HUES48 (cell line): Measurements from ENCODE around the gene MED12.

Source experiments
- H3K27ac ChIP-seq: one replicate; pipeline ENCODE4 v1.7.0; 2013; ENCODE audit warnings: low read depth, low read length, inconsistent platforms
- H3K27me3 ChIP-seq: 2 replicates; pipeline ENCODE4 v1.6.1; 2013; ENCODE audit warnings: mild to moderate bottlenecking, low read length; ENCODE audit not compliant: control insufficient read depth, insufficient read depth
- H3K36me3 ChIP-seq: 2 replicates; pipeline ENCODE4 v1.6.1; 2013; ENCODE audit warnings: low read length; ENCODE audit not compliant: control insufficient read depth, insufficient read depth
- H3K4me1 ChIP-seq: 2 replicates; pipeline ENCODE4 v1.6.1; 2013; ENCODE audit warnings: mild to moderate bottlenecking, low read length; ENCODE audit not compliant: control insufficient read depth, insufficient read depth
- H3K4me3 ChIP-seq: 2 replicates; pipeline ENCODE4 v1.5.1; 2013; ENCODE audit warnings: mild to moderate bottlenecking, low read depth, low read length
- H3K9ac ChIP-seq: 2 replicates; pipeline ENCODE4 v1.6.1; 2013; ENCODE audit warnings: mild to moderate bottlenecking, low read depth, low read length, moderate library complexity
- H3K9me3 ChIP-seq: 2 replicates; pipeline ENCODE4 v1.6.1; 2013; ENCODE audit warnings: low read length; ENCODE audit not compliant: control insufficient read depth, insufficient read depth

The MED12 gene

DNA sequence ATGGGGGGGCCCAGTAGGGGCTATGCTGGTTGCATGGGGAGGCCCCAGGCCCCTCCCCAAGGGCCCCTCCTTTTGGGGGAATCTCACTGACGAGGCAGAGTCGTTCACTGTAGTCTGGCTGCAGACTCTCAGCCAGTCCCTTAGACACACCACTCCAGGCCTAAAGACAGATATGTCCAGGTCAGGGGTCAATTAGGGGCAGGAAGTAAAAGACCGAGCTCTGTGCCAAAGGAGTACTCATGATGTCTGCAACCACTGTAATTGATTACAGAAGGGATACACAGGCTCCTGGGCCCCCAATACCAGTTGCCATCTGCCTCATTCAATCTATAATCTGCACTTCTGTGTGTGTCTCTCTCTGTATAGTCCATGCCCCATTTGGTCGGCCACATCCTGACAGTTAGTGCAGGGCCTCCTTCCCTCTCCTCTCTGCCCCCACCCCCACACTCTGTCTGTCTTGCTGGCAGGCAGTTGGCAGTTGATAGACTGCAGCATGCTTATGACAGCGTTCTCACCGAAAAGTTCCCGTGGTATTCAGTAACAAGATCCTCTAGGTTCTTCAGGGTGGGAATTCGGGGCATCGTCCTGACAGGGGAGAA is 10.5 kb upstream of the MED12 start:
- Histone ChIP-seq H3K9me3 (peaks cover 49% of the 10 kb centered on the region), H3K27me3 (peaks cover 20% of the 10 kb centered on the region), H3K4me3 (no peak overlapping the region), H3K9ac (no peak overlapping the region), H3K36me3 (no peaks in the 10 kb centered on the region), H3K27ac (no peak overlapping the region), H3K4me1 (peaks cover 10% of the 10 kb centered on the region)

- Histone ChIP-seq H3K36me3 (no peaks in the 10 kb centered on the region), H3K4me1 (peaks cover 6% of the 10 kb centered on the region; the same call in 1 of the 2 replicates), H3K27me3 (peaks cover 20% of the 10 kb centered on the region), H3K9ac (no peak overlapping the region), H3K4me3 (no peak overlapping the region), H3K27ac (no peak overlapping the region), H3K9me3 (peaks cover 56% of the 10 kb centered on the region)
These were observed 9.3 kb upstream of the MED12 start for GRCh38 chrX:71109051-71109450.

DNA sequence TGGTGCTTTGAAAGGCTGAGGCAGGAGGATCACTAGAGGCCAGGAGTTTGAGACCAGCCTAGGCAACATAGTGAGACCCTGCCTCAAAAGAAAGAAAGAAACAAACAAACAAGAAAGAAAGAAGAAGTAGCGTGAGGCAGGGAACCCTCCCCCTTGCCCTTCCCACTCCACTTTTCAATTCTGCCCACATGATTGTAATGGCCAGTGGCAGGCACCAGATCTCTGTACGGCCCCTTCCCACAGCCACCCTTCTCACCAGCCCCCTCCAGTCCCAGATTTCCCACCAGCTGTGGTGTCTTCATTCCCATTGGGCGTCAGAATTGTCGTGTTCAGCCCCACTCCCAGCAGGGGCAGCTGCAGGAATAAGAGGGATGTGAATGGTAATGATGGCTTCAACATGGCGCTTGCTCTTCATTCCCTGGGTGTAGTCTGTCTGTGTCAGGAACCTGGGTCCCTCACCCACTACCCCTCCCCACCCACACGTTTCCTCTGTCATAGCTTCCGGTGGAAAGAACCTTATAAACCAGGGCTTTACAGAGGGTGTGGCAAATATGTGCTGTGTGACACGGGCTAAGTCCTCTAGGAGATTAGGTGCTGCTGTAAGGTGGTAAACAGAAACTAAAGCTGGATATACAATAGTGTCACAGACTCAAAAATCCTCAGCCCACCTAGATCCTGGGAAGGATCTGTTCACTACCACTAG is 7.1 kb upstream of the MED12 start, which contains the start of gene IL2RG:
Gene IL2RG, minus strand, starts transcription at position 437 of the 703 bp plus-strand sequence. Its CDS starts 38 bp downstream, at position 399.
- Histone ChIP-seq H3K4me3 (no peak within 1 kb of the TSS), H3K27ac (no peak within 1 kb of the TSS)

DNA sequence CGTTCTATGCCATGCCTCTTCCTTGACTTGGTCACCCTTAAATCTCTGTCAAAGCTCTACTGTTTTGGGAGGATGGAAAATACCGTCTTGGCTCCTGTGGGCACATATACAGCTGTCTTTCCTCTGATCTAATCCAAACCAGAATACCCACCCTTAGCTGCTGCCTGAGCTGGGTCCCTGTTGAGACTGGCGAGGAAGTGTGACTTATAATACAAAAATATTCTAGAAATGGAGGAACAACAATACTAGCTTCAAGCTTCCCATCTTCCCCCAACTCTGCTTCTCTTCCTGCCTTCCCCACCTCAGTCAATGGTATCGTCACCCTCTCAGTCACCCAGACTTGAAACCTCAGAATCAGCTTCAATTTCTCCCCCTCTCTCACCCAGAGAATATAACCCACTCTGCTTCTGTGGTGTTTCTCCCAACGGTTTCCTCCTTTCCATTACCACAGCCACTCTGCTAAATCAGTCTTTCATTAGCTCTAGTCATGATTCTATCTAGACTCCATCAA is 6.4 kb upstream of the MED12 start:
- H3K36me3 ChIP-seq: no peaks in the 10 kb centered on the region
- no peak overlapping the region for H3K4me3 ChIP-seq
- peaks cover 45% of the 10 kb centered on the region for H3K9me3 ChIP-seq
- peaks cover 34% of the 10 kb centered on the region for H3K27me3 ChIP-seq
- H3K9ac ChIP-seq: no peak overlapping the region
- no peaks in the 10 kb centered on the region for H3K4me1 ChIP-seq
- no peak overlapping the region for H3K27ac ChIP-seq

More for the DNA sequence above, 7.1 kb upstream of the MED12 start, which contains the start of gene IL2RG:
- H3K4me1 ChIP-seq: no peaks in the 10 kb centered on the region
- H3K36me3 ChIP-seq: no peaks in the 10 kb centered on the region
- peaks cover 34% of the 10 kb centered on the region for H3K27me3 ChIP-seq
- H3K9ac ChIP-seq: no peak within 1 kb of the TSS
- H3K9me3 ChIP-seq: peaks cover 45% of the 10 kb centered on the region

GRCh38 chrX:71117358-71117757 is 1.0 kb upstream of the MED12 start:
- Histone ChIP-seq H3K36me3 (peaks cover 19% of the 10 kb centered on the region), H3K9ac (no peak overlapping the region), H3K4me1 (0 out of 2 replicates have a peak, but pooled peaks cover 6% of the 10 kb centered on the region), H3K9me3 (peaks cover 46% of the 10 kb centered on the region), H3K4me3 (peak overlapping the region; percentile 66), H3K27me3 (peaks cover 30% of the 10 kb centered on the region), H3K27ac (no peak overlapping the region)

GRCh38 chrX:71118985-71119535 is 664 bp downstream of the MED12 start:
- peaks cover 46% of the 10 kb centered on the region for H3K9me3 ChIP-seq
- peaks cover 36% of the 10 kb centered on the region for H3K36me3 ChIP-seq
- peak overlapping the region; percentile 83 for H3K27ac ChIP-seq
- H3K9ac ChIP-seq: no peak overlapping the region
- peak overlapping the region; percentile 66 for H3K4me3 ChIP-seq
- H3K4me1 ChIP-seq: 0 out of 2 replicates have a peak, but pooled peaks cover 6% of the 10 kb centered on the region
- H3K27me3 ChIP-seq: peaks cover 26% of the 10 kb centered on the region

- H3K4me1 ChIP-seq: no peaks in the 10 kb centered on the region
- peaks cover 87% of the 10 kb centered on the region for H3K36me3 ChIP-seq
- H3K4me3 ChIP-seq: no peak overlapping the region
- H3K9me3 ChIP-seq: peaks cover 60% of the 10 kb centered on the region
- no peaks in the 10 kb centered on the region for H3K27me3 ChIP-seq
- H3K27ac ChIP-seq: no peak overlapping the region
- H3K9ac ChIP-seq: no peak overlapping the region
These were observed 9.9 kb downstream of the MED12 start for GRCh38 chrX:71128166-71128833.

GRCh38 chrX:71128915-71129765 is 10.7 kb downstream of the MED12 start:
- H3K9ac ChIP-seq: no peak overlapping the region
- no peak overlapping the region for H3K27ac ChIP-seq
- no peaks in the 10 kb centered on the region for H3K4me1 ChIP-seq
- no peaks in the 10 kb centered on the region for H3K27me3 ChIP-seq
- H3K36me3 ChIP-seq: peaks cover 83% of the 10 kb centered on the region
- H3K9me3 ChIP-seq: peaks cover 58% of the 10 kb centered on the region
- no peak overlapping the region for H3K4me3 ChIP-seq

- no peaks in the 10 kb centered on the region for H3K4me1 ChIP-seq
- H3K4me3 ChIP-seq: no peak overlapping the region
- H3K9ac ChIP-seq: no peak overlapping the region
- peaks cover 78% of the 10 kb centered on the region for H3K36me3 ChIP-seq
- peaks cover 52% of the 10 kb centered on the region for H3K9me3 ChIP-seq
- no peaks in the 10 kb centered on the region for H3K27me3 ChIP-seq
- H3K27ac ChIP-seq: no peak overlapping the region
These were observed 13.1 kb downstream of the MED12 start for GRCh38 chrX:71131510-71131909.

DNA sequence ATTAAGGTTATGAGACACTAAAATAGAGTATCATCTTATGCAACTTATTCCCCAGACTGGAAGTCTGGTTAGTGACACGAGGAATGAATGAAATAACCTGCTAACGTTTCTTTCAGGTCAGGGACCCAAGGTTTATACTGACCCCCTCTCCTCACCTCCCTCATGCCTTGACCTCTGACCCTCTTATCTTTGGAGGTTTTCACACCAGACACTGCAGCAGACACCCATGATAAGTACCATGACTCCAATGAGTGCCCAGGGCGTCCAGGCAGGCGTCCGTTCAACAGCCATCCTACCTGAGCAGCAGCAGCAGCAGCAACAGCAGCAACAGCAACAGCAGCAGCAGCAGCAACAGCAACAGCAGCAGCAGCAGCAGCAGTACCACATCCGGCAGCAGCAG is 22.0 kb downstream of the MED12 start:
- Histone ChIP-seq H3K9me3 (peaks cover 35% of the 10 kb centered on the region), H3K36me3 (peaks cover 43% of the 10 kb centered on the region), H3K27me3 (no peaks in the 10 kb centered on the region), H3K9ac (no peak overlapping the region), H3K4me3 (no peak overlapping the region), H3K4me1 (0 out of 2 replicates have a peak, but pooled peaks cover 3% of the 10 kb centered on the region), H3K27ac (no peak overlapping the region)
